Endothelial cell (in vitro differentiated cells): ENCODE measurements around the gene TPH2. TPM values are rescaled to one million over a fixed set of nuclear protein-coding genes. Genes with fewer than 3 reads are reported as not detected.

Source experiments
- DNase-seq: peaks from one replicate; pipeline ENCODE4 v3.0.0; 2021; ENCODE audit warnings: low spot score
- H3K27ac Mint-ChIP-seq: one replicate; pipeline ENCODE4 v1.8.0; 2021; ENCODE audit warnings: mixed read lengths, inconsistent platforms; ENCODE audit not compliant: unreplicated experiment
- H3K27me3 Mint-ChIP-seq: one replicate; pipeline ENCODE4 v1.8.0; 2021; ENCODE audit warnings: mild to moderate bottlenecking, moderate library complexity, mixed read lengths, inconsistent platforms; ENCODE audit not compliant: unreplicated experiment
- H3K36me3 Mint-ChIP-seq: one replicate; pipeline ENCODE4 v1.8.0; 2021; ENCODE audit warnings: mild to moderate bottlenecking, low read depth, mixed read lengths, inconsistent platforms; ENCODE audit not compliant: unreplicated experiment
- H3K4me1 Mint-ChIP-seq: one replicate; pipeline ENCODE4 v1.8.0; 2021; ENCODE audit warnings: mild to moderate bottlenecking, mixed read lengths, inconsistent platforms; ENCODE audit not compliant: unreplicated experiment
- H3K4me3 Mint-ChIP-seq: one replicate; pipeline ENCODE4 v1.8.0; 2021; ENCODE audit warnings: mild to moderate bottlenecking, mixed read lengths, inconsistent platforms; ENCODE audit not compliant: unreplicated experiment
- H3K9me3 Mint-ChIP-seq: one replicate; pipeline ENCODE4 v1.8.0; 2021; ENCODE audit warnings: mixed read lengths, inconsistent platforms; ENCODE audit not compliant: unreplicated experiment
- CTCF ChIP-seq: fragments of 200-600 bp; sonication (generic); IDR thresholded peaks from one replicate; pipeline ENCODE4 v1.5.0; 2021; ENCODE audit warnings: antibody characterized with exemption; ENCODE audit not compliant: unreplicated experiment
- total RNA-seq: library from RNA; stranded (reverse); fragmentation: NEBNext Ultra II Directional; extraction: Animal tissue kit (Norgen Biotek cat#: 25700); gene quantifications from one replicate; pipeline ENCODE4 v1.2.1, GENCODE V29; 2021; ENCODE audit not compliant: unreplicated experiment

The TPH2 gene
- total RNA-seq, 1 donor from 2014 or later, result 0.10 TPM

- no peak for TF ChIP-seq CTCF
- no peaks in the 10 kb centered on the region for H3K9me3 Mint-ChIP-seq
- no peak overlapping the region for H3K4me3 Mint-ChIP-seq
- no peaks in the 10 kb centered on the region for H3K36me3 Mint-ChIP-seq
- no peak overlapping the region for H3K27ac Mint-ChIP-seq
- H3K4me1 Mint-ChIP-seq, result peaks cover 5% of the 10 kb centered on the region
- no peaks in the 10 kb centered on the region for H3K27me3 Mint-ChIP-seq
- DNase-seq, result no peak
Observed at GRCh38 chr12:72037006-72037795, 98.6 kb downstream of the TPH2 start.

GRCh38 chr12:72041811-72042210 is 103.2 kb downstream of the TPH2 start:
- no peaks in the 10 kb centered on the region for H3K27me3 Mint-ChIP-seq

GRCh38 chr12:72053604-72054003 is 115.0 kb downstream of the TPH2 start:
- H3K27me3 Mint-ChIP-seq, result no peaks in the 10 kb centered on the region
- TF ChIP-seq CTCF, result no peak
- peaks cover 6% of the 10 kb centered on the region for H3K4me1 Mint-ChIP-seq
- H3K27ac Mint-ChIP-seq, result no peak overlapping the region
- DNase-seq, result no peak
- H3K4me3 Mint-ChIP-seq, result no peak overlapping the region
- H3K9me3 Mint-ChIP-seq, result no peaks in the 10 kb centered on the region
- no peaks in the 10 kb centered on the region for H3K36me3 Mint-ChIP-seq

More at GRCh38 chr12:72041811-72042210, 103.2 kb downstream of the TPH2 start:
- Mint-ChIP-seq H3K4me3 (no peak overlapping the region), H3K36me3 (no peaks in the 10 kb centered on the region), H3K27ac (peak overlapping the region; percentile 97), H3K4me1 (peaks cover 12% of the 10 kb centered on the region), H3K9me3 (no peaks in the 10 kb centered on the region)
- TF ChIP-seq CTCF, result no peak
- no peak for DNase-seq

- TF ChIP-seq CTCF, result no peak
- no peaks in the 10 kb centered on the region for H3K9me3 Mint-ChIP-seq
Observed at GRCh38 chr12:72054511-72054910, 115.9 kb downstream of the TPH2 start.

GRCh38 chr12:72057330-72057914 is 118.8 kb downstream of the TPH2 start:
- Mint-ChIP-seq H3K27me3 (no peaks in the 10 kb centered on the region), H3K9me3 (no peaks in the 10 kb centered on the region), H3K27ac (no peak overlapping the region), H3K36me3 (no peaks in the 10 kb centered on the region), H3K4me1 (peaks cover 8% of the 10 kb centered on the region), H3K4me3 (no peak overlapping the region)
- no peak for DNase-seq
- no peak for TF ChIP-seq CTCF

More at GRCh38 chr12:72054511-72054910, 115.9 kb downstream of the TPH2 start:
- Mint-ChIP-seq H3K27ac (no peak overlapping the region), H3K36me3 (no peaks in the 10 kb centered on the region), H3K4me1 (peaks cover 8% of the 10 kb centered on the region), H3K4me3 (no peak overlapping the region), H3K27me3 (no peaks in the 10 kb centered on the region)
- no peak for DNase-seq
